Prostate gland (tissue), 2 donors: ENCODE data around the gene GPR3. TPM values are rescaled to one million over a fixed set of nuclear protein-coding genes. Genes with fewer than 3 reads are reported as not detected.
A peak's percentile ranks its signal among the peaks of the same experiment; 100 is the strongest.
"Not testable (repeated sequence)": the region's sequence is repeated elsewhere in the genome, so short reads cannot be mapped to it uniquely, and the experiment has no call there.

Experiments used
- DNase-seq: peaks from one replicate; pipeline ENCODE4 v3.0.0-alpha.2; 2019; ENCODE audit warnings: low spot score
- H3K27ac ChIP-seq, 2 donors: fragments of 200-600 bp; sonication (generic); 2 replicates each; pipeline ENCODE4 v1.5.1; 2017 to 2019
- H3K27me3 ChIP-seq: fragments of 200-600 bp; sonication (generic); replicated peaks from 2 replicates; pipeline ENCODE4 v1.5.1; 2019; ENCODE audit not compliant: insufficient read depth
- H3K36me3 ChIP-seq, 2 donors: fragments of 200-600 bp; sonication (generic); 1 replicate in 1 of 2; 2 replicates in 1 of 2; pipeline versions ENCODE4 v1.5.1 to v1.8.1; 2017 to 2019
- H3K4me1 ChIP-seq: fragments of 200-600 bp; sonication (generic); replicated peaks from 2 replicates; pipeline ENCODE4 v1.5.1; 2019
- H3K4me3 ChIP-seq, 2 donors: fragments of 200-600 bp; sonication (generic); 2 replicates each; pipeline ENCODE4 v1.5.1; 2017 to 2019
- H3K9me3 ChIP-seq: fragments of 200-600 bp; sonication (generic); 2 replicates; pipeline ENCODE4 v1.5.1; 2017
- CTCF ChIP-seq, 4 experiments: fragments of 200-600 bp in 2 of 4; fragments of 450-650 bp in 2 of 4; sonication (generic) in 2 of 4; IDR thresholded peaks; 1 replicate in 3 of 4; 2 replicates in 1 of 4; pipeline ENCODE4 v1.5.1; 2016 to 2019; ENCODE audit warnings: antibody characterized with exemption in 4 of 4, mild to moderate bottlenecking in 2 of 4, moderate library complexity in 2 of 4
- POLR2A ChIP-seq: fragments of 450-650 bp; IDR thresholded peaks from one replicate; pipeline ENCODE4 v1.6.1; 2016; ENCODE audit warnings: antibody characterized with exemption, mild to moderate bottlenecking
- POLR2AphosphoS5 ChIP-seq: sonication (generic); formaldehyde crosslinking; IDR thresholded peaks from one replicate; pipeline ENCODE4 v1.6.1; 2017; ENCODE audit warnings: antibody characterized with exemption
- WGBS: methylation state at CpG from one replicate; pipeline ENCODE4 v1.1.5; 2018; 5-methylcytosine and 5-hydroxymethylcytosine counted together
- intact Hi-C: fragments of 100-400 bp; cut with DNase I; formaldehyde crosslinking; loops from one replicate; pipeline ENCODE4 v1.14.2; 2022
- total RNA-seq, 2 donors: library from RNA; depleted of rRNA; stranded (reverse); fragments of >200 nt; gene quantifications; one replicate each; pipeline ENCODE4 v1.1.0, GENCODE V29; 2016

The GPR3 gene
- total RNA-seq, 2 donors from 2014 or later: 0.14 to 0.57 TPM

GRCh38 chr1:27383039-27383605, 9.3 kb upstream of the GPR3 start, which contains the start of gene CD164L2:
TSS of gene CD164L2 (minus strand) at chr1:27383333. CDS start at chr1:27383239, 94 bp downstream.
- Histone ChIP-seq H3K36me3 (no peaks in the 10 kb centered on the region), H3K27ac (peak within 1 kb of the TSS in 1 of 2 donors; percentile 30), H3K4me3 (peak within 1 kb of the TSS; percentile 21 to 41), H3K9me3 (no peaks in the 10 kb centered on the region), H3K4me1 (peaks cover 4% of the 10 kb centered on the region), H3K27me3 (no peaks in the 10 kb centered on the region)
- intact Hi-C loops: loop anchor here (10.0 kb wide), 1 partner anchor 278 kb away; no protein-coding TSS in a partner anchor
- peak; percentile 84 for DNase-seq
- peak; percentile 47 for TF ChIP-seq POLR2A
- TF ChIP-seq POLR2AphosphoS5: peak; percentile 68
- TF ChIP-seq CTCF (IDR thresholded peaks at IDR 0.05): no peak
- 25% methylated on average over 12 of the region's 43 CpGs for WGBS

- H3K36me3 ChIP-seq: no peaks in the 10 kb centered on the region
- peaks cover 4% of the 10 kb centered on the region for H3K4me1 ChIP-seq
- intact Hi-C loops: loop anchor here (10.0 kb wide), 1 partner anchor 279 kb away; no protein-coding TSS in a partner anchor
- no peak overlapping the region for H3K4me3 ChIP-seq
- TF ChIP-seq CTCF (IDR thresholded peaks at IDR 0.05) (no peak), POLR2AphosphoS5 (no peak), POLR2A (no peak)
- WGBS: 83% methylated on average over 13 of the region's 13 CpGs
- no peaks in the 10 kb centered on the region for H3K27me3 ChIP-seq
- no peak for DNase-seq
- H3K27ac ChIP-seq: no peak overlapping the region
- no peaks in the 10 kb centered on the region for H3K9me3 ChIP-seq
Observed at GRCh38 chr1:27383661-27384060, 8.8 kb upstream of the GPR3 start.

DNA sequence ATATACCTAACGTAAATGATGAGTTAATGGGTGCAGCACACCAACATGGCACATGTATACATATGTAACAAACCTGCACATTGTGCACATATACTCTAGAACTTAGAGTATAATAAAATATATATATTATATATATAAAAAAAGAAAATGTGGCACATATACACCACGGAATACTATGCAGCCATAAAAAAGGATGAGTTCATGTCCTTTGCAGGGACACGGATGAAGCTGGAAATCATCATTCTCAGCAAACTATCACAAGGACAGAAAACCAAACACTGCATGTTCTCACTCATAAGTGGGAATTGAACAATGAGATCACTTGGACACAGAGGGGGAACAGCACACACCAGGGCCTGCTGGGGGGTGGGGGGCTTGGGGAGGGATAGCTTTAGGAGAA, 7.6 kb upstream of the GPR3 start:
- not testable (repeated sequence) for H3K9me3 ChIP-seq, H3K4me1 ChIP-seq, H3K36me3 ChIP-seq, H3K4me3 ChIP-seq, H3K27me3 ChIP-seq, H3K27ac ChIP-seq, DNase-seq
- intact Hi-C loops: loop anchor here (10.0 kb wide), 1 partner anchor 280 kb away; no protein-coding TSS in a partner anchor
- 92% methylated on average over 3 of the region's 3 CpGs for WGBS

- intact Hi-C loops: loop anchor here (2.0 to 10.0 kb wide), 2 partner anchors 32 to 284 kb away; no protein-coding TSS in a partner anchor
- 40% methylated on average over 5 of the region's 5 CpGs for WGBS
- no peak overlapping the region for H3K4me3 ChIP-seq
Observed at GRCh38 chr1:27388337-27389005, 4.0 kb upstream of the GPR3 start.

More at GRCh38 chr1:27388337-27389005, 4.0 kb upstream of the GPR3 start:
- H3K27me3 ChIP-seq: no peaks in the 10 kb centered on the region
- H3K4me1 ChIP-seq: peaks cover 14% of the 10 kb centered on the region
- no peak overlapping the region for H3K27ac ChIP-seq
- H3K36me3 ChIP-seq: no peaks in the 10 kb centered on the region
- H3K9me3 ChIP-seq: no peaks in the 10 kb centered on the region
- TF ChIP-seq POLR2AphosphoS5 (peak; percentile 65), POLR2A (no peak), CTCF (IDR thresholded peaks at IDR 0.05) (peak; percentile 89 to 96 (median 94))
- peak; percentile 75 for DNase-seq
